Measurements from ENCODE around the gene PPP2R1A.

DNA sequence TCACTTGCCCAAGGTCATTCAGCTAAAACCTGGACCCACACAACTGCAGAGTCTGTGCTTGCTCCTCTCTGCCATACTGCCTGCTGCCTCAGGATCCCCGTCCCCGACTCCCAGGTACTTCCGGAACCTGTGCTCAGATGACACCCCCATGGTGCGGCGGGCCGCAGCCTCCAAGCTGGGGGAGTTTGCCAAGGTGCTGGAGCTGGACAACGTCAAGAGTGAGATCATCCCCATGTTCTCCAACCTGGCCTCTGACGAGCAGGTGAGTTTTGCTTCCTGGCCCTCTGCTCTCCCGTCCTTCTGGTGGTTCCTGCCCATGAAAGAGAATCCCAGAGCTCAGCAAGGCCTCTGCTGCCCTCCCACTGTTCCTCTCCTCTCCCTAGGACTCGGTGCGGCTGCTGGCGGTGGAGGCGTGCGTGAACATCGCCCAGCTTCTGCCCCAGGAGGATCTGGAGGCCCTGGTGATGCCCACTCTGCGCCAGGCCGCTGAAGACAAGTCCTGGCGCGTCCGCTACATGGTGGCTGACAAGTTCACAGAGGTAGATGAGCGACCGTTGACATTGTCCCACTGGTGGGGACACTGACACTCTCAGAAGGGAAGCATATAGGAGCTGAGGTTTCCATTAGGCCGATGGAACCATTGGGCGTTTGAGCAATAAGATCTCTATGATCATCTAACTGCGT, 22.9 kb downstream of the PPP2R1A start:
- TF ChIP-seq, protein P1, sequence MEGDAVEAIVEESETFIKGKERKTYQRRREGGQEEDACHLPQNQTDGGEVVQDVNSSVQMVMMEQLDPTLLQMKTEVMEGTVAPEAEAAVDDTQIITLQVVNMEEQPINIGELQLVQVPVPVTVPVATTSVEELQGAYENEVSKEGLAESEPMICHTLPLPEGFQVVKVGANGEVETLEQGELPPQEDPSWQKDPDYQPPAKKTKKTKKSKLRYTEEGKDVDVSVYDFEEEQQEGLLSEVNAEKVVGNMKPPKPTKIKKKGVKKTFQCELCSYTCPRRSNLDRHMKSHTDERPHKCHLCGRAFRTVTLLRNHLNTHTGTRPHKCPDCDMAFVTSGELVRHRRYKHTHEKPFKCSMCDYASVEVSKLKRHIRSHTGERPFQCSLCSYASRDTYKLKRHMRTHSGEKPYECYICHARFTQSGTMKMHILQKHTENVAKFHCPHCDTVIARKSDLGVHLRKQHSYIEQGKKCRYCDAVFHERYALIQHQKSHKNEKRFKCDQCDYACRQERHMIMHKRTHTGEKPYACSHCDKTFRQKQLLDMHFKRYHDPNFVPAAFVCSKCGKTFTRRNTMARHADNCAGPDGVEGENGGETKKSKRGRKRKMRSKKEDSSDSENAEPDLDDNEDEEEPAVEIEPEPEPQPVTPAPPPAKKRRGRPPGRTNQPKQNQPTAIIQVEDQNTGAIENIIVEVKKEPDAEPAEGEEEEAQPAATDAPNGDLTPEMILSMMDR (IDR thresholded peaks at IDR 0.05) = no peak
- TF ChIP-seq POLR2A (IDR thresholded peaks at IDR 0.05) = no peak
- TF ChIP-seq EP300 (IDR thresholded peaks at IDR 0.05) = no peak
